A375 (cell line): ENCODE data around the gene STMN3. TPM values are rescaled to one million over a fixed set of nuclear protein-coding genes. Genes with fewer than 3 reads are reported as not detected.

Source experiments
- small RNA-seq: library from RNA; depleted of rRNA; stranded (forward); fragments of <200 nt; gene quantifications from one replicate; pipeline ENCODE3, GENCODE V24; 2014
- total RNA-seq: library from RNA; depleted of rRNA; stranded (reverse); fragments of >200 nt; shearing (Covaris generic); gene quantifications from 2 replicates; pipeline ENCODE4 v1.2.3, GENCODE V29; 2014; rRNA removed

The STMN3 gene
- total RNA-seq, result 7.2 and 10.3 TPM in 2 replicates

GRCh38 chr20:63653041-63653973, at the start of gene STMN3:
STMN3 (minus strand) TSS chr20:63653424; CDS start chr20:63653345, 79 bp downstream.

GRCh38 chr20:63696628-63697356, 43.6 kb upstream of the STMN3 start, which contains the start of gene TNFRSF6B:
TNFRSF6B (plus strand) TSS chr20:63696652; CDS start chr20:63696768, 116 bp downstream.

GRCh38 chr20:63657937-63658748, 4.9 kb upstream of the STMN3 start, which contains the start of gene RTEL1:
RTEL1 (plus strand) TSS chr20:63658312; CDS start chr20:63659403, 1,091 bp downstream.

GRCh38 chr20:63626424-63627128, 26.6 kb downstream of the STMN3 start, which contains the start of gene GMEB2:
GMEB2 (minus strand) TSS chr20:63627101; CDS start chr20:63619397, 7,704 bp downstream.

Small RNAs within 50 kb of the gene (small RNA-seq; reads per million reads assigned to genes)
- not detected for gene TNFRSF6B

Other genes starting within 250 kb of the STMN3 start
- 0.30 and 0.45 TPM in 2 replicates for gene KCNQ2, start 180.8 kb downstream of the STMN3 start, total RNA-seq
- 49.6 and 63.1 TPM in 2 replicates for gene EEF1A2, start 154.3 kb downstream of the STMN3 start, total RNA-seq
- 66.1 and 98.5 TPM in 2 replicates for gene PPDPF, start 132.7 kb downstream of the STMN3 start, total RNA-seq
- 0.24 TPM in 1 of 2 replicates, not detected in the other for gene PTK6, start 116.0 kb downstream of the STMN3 start, total RNA-seq
- gene SRMS, start 105.7 kb downstream of the STMN3 start, total RNA-seq, result not detected in 2 replicates
- gene FNDC11, start 99.3 kb downstream of the STMN3 start, total RNA-seq, result 0.08 and 0.45 TPM in 2 replicates
- gene HELZ2, start 79.2 kb downstream of the STMN3 start, total RNA-seq, result 20.0 and 25.8 TPM in 2 replicates
- 18.1 and 19.4 TPM in 2 replicates for gene GMEB2, start 26.3 kb downstream of the STMN3 start, total RNA-seq
- gene RTEL1, start 4.9 kb upstream of the STMN3 start, total RNA-seq, result 19.5 and 24.3 TPM in 2 replicates
- gene TNFRSF6B, start 43.2 kb upstream of the STMN3 start, total RNA-seq, result 2.7 and 7.2 TPM in 2 replicates
- 46.7 and 50.6 TPM in 2 replicates for gene ARFRP1, start 54.6 kb upstream of the STMN3 start, total RNA-seq
- 38.3 and 52.1 TPM in 2 replicates for gene ZGPAT, start 54.6 kb upstream of the STMN3 start, total RNA-seq
- 9.4 and 12.6 TPM in 2 replicates for gene LIME1, start 83.2 kb upstream of the STMN3 start, total RNA-seq
- 38.4 and 48.2 TPM in 2 replicates for gene SLC2A4RG, start 86.4 kb upstream of the STMN3 start, total RNA-seq
- 1.4 and 1.9 TPM in 2 replicates for gene ZBTB46, start 177.8 kb upstream of the STMN3 start, total RNA-seq
- not detected in 2 replicates for gene ABHD16B, start 208.1 kb upstream of the STMN3 start, total RNA-seq
- 92.3 and 97.2 TPM in 2 replicates for gene TPD52L2, start 211.8 kb upstream of the STMN3 start, total RNA-seq
- gene DNAJC5, start 241.7 kb upstream of the STMN3 start, total RNA-seq, result 38.0 and 38.7 TPM in 2 replicates